NCI-H524 (cell line): Measurements from ENCODE around the gene DHRS4.
"Not testable (repeated sequence)": the region's sequence is repeated elsewhere in the genome, so short reads cannot be mapped to it uniquely, and the experiment has no call there.

Source experiments
- DNase-seq, 2 experiments: peaks; one replicate each; lab custom pipeline; 2025; lab: John Stamatoyannopoulos, UW

DHRS4 gene

GRCh38 chr14:23941230-23941629 lies 12.3 kb upstream of the DHRS4 start:
- no peak for DNase-seq

- no peak for DNase-seq
Observed at GRCh38 chr14:23941669-23942068, 11.9 kb upstream of the DHRS4 start.

GRCh38 chr14:23942587-23942986 lies 11.0 kb upstream of the DHRS4 start:
- DNase-seq: no peak

- DNase-seq: not testable (repeated sequence)
Observed at GRCh38 chr14:23949069-23949468, 4.5 kb upstream of the DHRS4 start.

- no peak for DNase-seq
Observed at GRCh38 chr14:23950411-23951135, 3.0 kb upstream of the DHRS4 start.

- not testable (repeated sequence) for DNase-seq
Observed at GRCh38 chr14:23951136-23951466, 2.5 kb upstream of the DHRS4 start.

GRCh38 chr14:23951590-23952201 lies 1.9 kb upstream of the DHRS4 start:
- DNase-seq: peak in 1 of 2 experiments; percentile 32

GRCh38 chr14:23953116-23953463 lies 480 bp upstream of the DHRS4 start:
- DNase-seq: peak in 1 of 2 experiments; percentile 50

GRCh38 chr14:23954279-23954614 lies 677 bp downstream of the DHRS4 start:
- not testable (repeated sequence) for DNase-seq

- DNase-seq: peak in 1 of 2 experiments; percentile 53
Observed at GRCh38 chr14:23954965-23955364, 1.4 kb downstream of the DHRS4 start.

- DNase-seq: not testable (repeated sequence)
Observed at GRCh38 chr14:23955811-23956210, 2.2 kb downstream of the DHRS4 start.

- not testable (repeated sequence) for DNase-seq
Observed at GRCh38 chr14:23957913-23958569, 4.5 kb downstream of the DHRS4 start.

GRCh38 chr14:23960899-23961298 lies 7.3 kb downstream of the DHRS4 start:
- DNase-seq: not testable (repeated sequence)

- DNase-seq: not testable (repeated sequence)
Observed at GRCh38 chr14:23961704-23962103, 8.1 kb downstream of the DHRS4 start.

- not testable (repeated sequence) for DNase-seq
Observed at GRCh38 chr14:23969130-23969480, 15.5 kb downstream of the DHRS4 start.

GRCh38 chr14:23969481-23970282 lies 16.1 kb downstream of the DHRS4 start:
- DNase-seq: not testable (repeated sequence)

GRCh38 chr14:23970283-23970659 lies 16.7 kb downstream of the DHRS4 start:
- not testable (repeated sequence) for DNase-seq

- not testable (repeated sequence) for DNase-seq
Observed at GRCh38 chr14:23973178-23973577, 19.6 kb downstream of the DHRS4 start.

GRCh38 chr14:23974041-23974440 lies 20.5 kb downstream of the DHRS4 start:
- DNase-seq: not testable (repeated sequence)

- DNase-seq: peak in 1 of 2 experiments; percentile 47
Observed at GRCh38 chr14:23977208-23977607, 23.6 kb downstream of the DHRS4 start.

GRCh38 chr14:23981951-23982813 lies 28.6 kb downstream of the DHRS4 start:
- DNase-seq: not testable (repeated sequence)
